Measurements from ENCODE around the gene SECTM1. TPM values are rescaled to one million over a fixed set of nuclear protein-coding genes. Genes with fewer than 3 reads are reported as not detected.

Gene SECTM1
- total RNA-seq, 4 donors from 2014 or later = 9.5 to 17.5 (median 14.7) TPM

GRCh38 chr17:82314727-82315605 lies 18.6 kb downstream of the SECTM1 start:
- no peak for TF ChIP-seq CTCF (IDR thresholded peaks at IDR 0.05; ENCODE audit: low read depth)

GRCh38 chr17:82314012-82314726 lies 19.4 kb downstream of the SECTM1 start:
- no peak for TF ChIP-seq CTCF (IDR thresholded peaks at IDR 0.05; ENCODE audit: low read depth)

- TF ChIP-seq CTCF (IDR thresholded peaks at IDR 0.05; ENCODE audit: low read depth) = no peak
Observed at GRCh38 chr17:82313195-82314011, 20.2 kb downstream of the SECTM1 start.

GRCh38 chr17:82311971-82312370 lies 21.6 kb downstream of the SECTM1 start:
- no peak for TF ChIP-seq CTCF (IDR thresholded peaks at IDR 0.05; ENCODE audit: low read depth)

- no peak for TF ChIP-seq CTCF (IDR thresholded peaks at IDR 0.05; ENCODE audit: low read depth)
Observed at GRCh38 chr17:82310877-82311276, 22.7 kb downstream of the SECTM1 start.

- no peak for TF ChIP-seq CTCF (IDR thresholded peaks at IDR 0.05; ENCODE audit: low read depth)
Observed at GRCh38 chr17:82309656-82310570, 23.7 kb downstream of the SECTM1 start.

All from subcutaneous adipose tissue (tissue), 4 donors.